ENCODE data around the gene TBX15.

TBX15 gene
- 0 reads per million in 2 donors for total RNA-seq

DNA sequence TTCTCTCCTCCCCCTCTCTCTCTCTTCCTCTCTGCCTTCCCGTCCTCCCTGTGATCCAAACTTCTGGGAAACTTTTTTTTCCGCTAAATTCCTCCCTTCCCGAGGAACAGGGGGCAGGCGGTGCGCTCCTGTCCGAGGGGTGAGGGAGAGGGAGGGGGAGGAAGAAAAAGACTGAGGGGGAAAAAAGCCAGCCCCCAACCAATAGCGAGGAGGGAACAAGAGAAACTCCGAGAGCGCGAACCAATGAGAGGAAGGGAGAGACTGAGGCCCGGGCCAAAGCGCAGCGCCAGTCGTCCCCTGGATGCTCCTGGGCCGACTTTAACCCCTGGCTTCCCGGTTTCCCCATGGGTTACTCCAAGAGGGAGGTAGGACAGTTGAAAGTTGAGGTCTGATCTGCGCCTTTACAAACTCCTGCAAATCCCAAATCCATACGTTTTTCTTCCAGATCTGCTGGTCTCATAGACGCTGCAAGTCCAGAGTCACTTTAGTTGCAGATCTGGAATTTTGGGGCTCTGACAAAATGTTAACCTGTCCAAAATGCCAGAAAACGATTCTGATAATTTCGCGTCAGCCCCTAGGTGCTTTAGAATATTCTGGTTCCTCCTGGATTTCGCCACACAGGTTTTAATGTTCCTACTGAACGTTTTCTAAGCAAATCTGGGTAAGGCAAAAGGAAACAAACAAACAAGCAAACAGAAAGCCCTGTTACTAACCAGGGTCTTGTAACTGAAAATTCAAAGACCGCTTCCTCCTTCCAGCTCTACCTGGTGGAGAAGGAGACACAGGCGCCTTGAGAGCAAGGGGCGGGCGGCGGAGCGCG, at the start of gene TBX15:
Gene TBX15, minus strand, starts transcription at position 158 of the 820 bp plus-strand sequence. CDS start 548 bp downstream, outside the sequence.
- no peak for DNase-seq

DNA sequence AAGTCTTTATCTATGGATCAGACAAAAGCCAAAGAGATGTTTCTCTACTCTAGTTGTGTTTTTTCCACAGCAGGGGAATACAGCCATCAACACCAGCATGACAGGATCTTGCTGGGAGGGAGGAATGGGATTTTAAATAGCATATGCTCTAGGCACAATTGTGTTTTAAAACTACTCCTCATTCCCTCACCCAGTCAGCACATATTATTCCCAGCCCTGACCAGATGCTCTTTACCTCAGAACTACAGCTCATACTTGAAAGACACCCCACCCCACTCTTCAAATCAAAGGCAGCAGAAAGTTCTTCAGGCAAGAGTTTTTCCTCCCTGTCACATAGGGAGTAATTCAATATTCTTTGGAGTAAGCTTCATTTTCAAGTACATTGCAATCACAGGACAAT, 46.2 kb upstream of the TBX15 start:
- no peak for DNase-seq

DNA sequence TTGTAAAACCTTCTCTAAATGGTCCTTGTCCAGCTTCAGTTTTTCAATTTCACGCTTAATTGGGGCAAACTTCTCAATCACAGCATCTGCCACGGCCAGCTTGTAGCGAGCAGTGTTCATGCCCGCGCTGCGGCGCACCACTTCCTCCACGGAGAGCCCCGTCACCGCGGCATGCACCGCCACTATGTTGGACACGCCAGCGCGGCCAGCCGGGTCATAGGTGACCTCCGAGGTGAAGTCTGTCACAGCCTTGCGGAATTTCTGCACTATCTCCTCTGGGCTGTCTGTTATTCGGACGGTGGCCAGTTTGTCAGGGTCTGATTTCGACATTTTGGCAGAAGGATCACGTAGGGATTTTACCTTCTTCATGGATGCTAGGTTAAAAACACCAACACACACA, 44.8 kb upstream of the TBX15 start:
- DNase-seq: no peak

DNA sequence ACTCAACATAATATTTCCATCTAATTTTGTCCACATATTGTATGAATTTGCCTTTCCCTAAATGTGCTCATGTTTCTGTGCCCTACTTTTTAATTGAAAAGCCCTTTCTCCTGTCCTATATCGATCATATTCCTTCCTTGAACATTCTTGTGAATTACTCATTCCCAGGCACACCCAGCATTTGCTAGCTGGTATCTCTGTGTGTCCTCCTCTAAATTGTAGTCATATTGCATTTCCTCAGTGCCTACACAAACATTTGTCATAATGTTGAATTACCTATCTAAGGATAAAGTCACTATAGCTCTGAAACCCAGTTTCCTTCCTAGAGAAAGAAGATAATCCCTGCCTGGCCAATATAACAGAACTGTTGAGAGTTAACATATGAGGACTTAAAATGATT, 39.6 kb upstream of the TBX15 start:
- no peak for DNase-seq

DNA sequence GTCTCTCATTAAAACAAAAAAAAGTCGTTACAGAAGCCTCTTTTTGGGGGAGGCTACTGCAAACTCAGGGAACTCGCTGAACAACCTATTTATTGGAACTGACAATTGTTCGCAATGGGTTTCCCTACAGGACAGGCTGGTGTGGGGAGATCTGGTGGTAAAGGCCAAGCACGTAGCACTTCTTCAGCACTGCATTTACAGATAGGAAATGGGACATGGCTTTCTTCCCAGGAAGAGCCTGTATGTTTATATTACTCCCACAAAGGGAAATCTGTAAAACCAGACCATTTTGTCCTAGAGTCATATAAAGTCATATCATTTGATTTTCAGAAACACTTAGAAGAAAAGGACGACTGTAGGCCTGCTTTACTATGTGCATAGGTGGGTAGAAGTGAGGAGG, 38.8 kb upstream of the TBX15 start:
- no peak for DNase-seq

DNA sequence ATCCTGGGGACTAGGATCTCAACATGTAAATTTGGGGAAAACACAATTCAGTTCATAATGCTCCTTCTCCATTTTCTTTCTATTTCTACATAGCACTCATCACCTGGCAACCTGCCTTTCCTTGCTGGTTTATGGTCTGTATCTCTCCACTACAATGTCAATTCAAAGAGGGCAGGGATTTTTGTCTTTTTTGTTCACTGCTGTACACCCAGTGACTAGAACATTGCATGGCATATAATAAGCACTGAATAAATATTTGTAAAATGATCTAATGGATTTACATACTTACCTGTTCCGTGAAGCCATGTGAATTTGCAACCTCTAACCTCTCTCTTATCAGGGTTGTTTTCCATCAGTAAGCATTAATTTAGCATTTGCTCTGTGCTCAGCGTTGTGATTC, 27.4 kb upstream of the TBX15 start:
- no peak for DNase-seq

DNA sequence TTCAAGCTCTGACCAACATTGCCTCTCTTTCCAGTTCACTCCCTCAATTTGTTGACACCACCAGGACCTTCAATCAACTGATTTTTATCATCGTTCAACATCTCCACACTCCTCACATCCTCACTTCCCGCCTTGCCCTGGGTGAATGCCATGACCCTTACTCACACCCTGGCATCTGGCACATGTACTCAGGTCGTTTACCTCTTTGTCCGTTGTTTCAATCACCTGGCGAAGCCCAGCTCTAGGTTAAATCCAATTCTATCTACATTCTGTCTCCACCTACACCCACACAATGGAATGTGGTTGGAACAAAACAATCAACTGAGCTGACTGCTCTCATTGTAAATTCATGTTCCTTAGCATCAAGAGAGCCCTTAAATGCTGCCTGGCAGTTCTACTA, 24.2 kb upstream of the TBX15 start:
- no peak for DNase-seq

DNA sequence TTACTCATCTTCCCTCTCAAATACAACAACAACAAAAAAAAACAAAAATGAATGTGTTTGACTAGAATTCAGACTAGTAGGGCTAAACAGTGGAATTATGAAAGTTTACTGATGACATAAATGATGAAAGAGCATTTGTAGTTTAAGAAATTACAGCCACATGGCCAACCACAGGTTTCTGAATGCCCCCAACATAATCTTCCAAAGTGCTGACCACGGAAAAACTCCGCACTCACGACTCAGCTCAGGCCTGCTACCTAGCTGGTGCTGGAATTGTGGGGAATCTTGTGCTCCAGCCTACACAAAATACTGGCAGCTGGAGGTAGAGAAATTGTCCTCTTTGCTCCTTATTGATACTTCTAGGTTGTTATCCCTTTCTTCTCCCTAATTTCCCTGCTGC, 23.6 kb upstream of the TBX15 start:
- DNase-seq: no peak

DNA sequence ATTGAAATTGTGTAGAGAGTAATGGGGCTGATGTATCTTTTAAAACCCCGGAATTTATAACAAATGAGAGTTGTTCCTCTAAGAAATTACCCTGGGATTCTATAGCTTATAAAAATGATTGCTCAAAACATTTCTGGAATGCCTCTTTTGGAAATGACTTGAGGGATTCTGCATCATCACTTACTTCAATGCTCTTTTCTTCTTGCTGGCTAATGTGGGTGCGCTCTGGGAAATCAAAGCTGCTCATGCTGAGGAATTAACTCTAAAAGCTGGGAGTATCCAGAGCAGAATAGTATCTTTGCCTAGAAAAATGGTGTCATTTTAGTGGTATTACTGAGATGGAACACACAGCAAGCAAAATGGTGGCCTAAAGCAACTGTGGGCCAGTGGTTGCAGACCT, 23.0 kb upstream of the TBX15 start:
- no peak for DNase-seq

DNA sequence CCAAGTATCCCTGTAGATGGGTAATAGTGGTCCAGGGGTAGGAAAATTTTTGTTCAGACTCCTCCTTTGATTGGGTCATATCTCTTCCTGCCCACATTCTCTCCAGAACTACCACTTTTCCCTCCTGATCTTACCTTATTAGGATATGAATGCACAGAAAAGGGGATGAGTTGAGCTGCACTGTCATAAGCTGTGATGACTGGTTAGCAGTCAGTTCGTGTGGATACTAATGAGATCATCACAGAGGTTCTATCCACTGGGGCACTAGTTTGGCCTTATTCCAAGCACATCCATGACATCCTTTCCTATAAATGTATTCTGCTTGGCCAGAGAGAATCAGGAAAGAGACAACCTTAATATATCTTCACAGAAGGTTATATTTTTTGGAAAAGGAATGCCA, 22.1 kb upstream of the TBX15 start:
- DNase-seq: no peak

DNA sequence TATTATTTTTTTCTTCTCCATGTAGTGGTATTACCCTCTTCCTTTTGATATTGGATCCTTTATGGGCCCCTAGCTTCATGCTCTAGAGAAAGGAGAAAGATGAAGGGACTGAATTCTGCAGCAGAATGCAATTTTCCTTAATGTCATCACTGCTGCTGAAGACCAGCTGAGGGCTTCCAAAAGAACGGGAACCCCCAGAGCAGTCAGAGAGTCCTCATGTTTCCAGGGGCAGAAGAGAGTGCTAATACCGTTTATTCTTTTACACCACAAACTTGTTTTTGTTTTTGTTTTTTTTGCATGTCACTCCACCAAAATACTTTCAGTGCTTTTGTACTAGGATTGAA, 21.1 kb upstream of the TBX15 start:
- no peak for DNase-seq

DNA sequence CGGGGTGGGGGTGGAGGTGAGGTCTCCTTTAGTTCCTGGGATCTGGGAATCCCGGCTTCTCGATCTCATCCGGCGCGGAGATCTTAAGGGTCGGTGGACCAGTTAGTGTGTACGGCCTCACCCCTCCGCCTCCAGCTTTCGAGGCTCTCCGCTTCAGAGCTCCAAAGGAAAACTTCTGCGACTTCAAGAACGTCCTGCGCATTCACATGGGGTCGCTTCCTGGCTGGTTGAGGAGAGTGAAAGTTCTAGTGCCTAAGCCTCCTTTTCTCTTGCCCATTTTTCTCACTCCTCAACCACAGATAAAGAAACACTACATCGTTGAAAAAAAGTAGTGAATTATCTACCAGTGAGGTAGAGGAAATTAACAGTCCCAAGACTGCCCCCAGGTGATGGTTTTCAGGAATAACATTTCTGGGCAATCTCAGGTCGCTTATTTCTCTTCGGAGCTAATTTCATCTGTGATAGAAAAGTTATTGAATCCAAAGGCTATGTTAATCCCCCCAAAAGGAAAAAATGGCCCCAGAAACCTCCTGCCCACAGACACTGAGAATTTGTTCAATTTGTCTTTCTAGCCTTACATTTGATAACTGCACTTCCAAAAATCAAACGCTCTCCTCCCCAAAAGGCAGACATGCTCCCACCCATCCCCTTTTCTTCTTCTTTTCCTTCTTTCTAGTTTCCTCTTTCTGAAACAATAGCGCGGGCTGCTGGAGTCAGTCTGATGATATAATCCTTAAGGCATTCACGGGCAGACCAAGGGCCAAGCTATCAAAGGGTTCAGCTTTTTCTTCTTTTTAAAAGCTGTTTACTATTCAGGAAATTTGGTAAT, 20.6 kb upstream of the TBX15 start:
- DNase-seq: no peak

DNA sequence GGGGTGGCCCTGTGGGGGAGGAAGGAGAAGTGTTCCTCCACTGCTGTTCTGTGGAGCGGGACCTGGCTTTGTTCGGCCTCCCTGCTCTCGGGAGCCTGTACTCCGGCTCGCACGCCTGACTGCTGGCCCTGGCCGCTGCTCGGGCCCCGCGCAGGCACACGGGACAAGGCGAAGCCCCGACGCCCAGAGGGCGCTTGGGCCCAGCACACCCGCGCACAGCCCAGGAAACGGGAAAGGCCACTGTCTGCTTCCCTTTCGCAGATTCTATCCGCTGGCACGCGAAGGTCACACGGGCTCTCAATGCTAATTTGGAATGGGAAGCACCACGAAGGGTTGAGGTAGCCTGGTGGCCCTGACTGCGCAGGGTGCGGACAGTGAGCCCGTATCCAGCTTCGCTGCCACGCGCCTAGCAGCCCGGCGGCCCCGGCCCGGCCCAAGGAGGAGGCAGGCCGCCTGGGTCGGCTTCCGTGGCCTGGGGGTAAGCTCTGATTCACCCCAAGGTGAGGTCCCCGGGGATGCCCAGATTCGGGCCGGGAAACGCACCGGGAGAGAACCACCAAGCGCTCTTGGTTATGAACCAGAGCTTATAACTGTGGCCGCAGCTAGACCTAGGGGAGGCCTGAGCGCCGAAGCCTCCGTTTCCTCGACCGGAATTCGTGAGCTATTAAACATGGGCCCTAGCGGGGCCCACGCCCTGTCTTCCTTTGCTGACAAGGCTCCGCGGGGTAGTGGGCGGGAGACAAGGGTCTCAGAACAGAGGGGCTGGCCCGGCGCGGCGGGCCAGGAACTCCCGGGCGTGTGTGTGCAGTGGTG, 19.7 kb upstream of the TBX15 start:
- no peak for DNase-seq

DNA sequence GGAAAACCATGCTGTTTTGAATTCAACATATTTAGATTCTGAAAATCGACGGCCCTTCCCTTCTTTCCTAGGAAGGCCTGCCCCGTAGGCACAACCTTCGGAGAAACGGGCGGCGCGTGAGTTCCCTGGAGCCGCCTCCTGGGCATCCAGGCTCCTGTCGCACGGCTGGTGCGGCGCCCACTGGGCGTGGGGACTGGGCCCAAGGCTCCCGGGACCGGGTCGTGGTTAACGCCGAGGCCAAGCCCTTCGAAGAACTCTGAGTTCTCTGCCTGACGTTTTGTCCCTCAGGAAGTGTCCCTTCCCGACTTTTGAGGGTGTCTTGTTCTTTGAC, 19.2 kb upstream of the TBX15 start:
- no peak for DNase-seq

DNA sequence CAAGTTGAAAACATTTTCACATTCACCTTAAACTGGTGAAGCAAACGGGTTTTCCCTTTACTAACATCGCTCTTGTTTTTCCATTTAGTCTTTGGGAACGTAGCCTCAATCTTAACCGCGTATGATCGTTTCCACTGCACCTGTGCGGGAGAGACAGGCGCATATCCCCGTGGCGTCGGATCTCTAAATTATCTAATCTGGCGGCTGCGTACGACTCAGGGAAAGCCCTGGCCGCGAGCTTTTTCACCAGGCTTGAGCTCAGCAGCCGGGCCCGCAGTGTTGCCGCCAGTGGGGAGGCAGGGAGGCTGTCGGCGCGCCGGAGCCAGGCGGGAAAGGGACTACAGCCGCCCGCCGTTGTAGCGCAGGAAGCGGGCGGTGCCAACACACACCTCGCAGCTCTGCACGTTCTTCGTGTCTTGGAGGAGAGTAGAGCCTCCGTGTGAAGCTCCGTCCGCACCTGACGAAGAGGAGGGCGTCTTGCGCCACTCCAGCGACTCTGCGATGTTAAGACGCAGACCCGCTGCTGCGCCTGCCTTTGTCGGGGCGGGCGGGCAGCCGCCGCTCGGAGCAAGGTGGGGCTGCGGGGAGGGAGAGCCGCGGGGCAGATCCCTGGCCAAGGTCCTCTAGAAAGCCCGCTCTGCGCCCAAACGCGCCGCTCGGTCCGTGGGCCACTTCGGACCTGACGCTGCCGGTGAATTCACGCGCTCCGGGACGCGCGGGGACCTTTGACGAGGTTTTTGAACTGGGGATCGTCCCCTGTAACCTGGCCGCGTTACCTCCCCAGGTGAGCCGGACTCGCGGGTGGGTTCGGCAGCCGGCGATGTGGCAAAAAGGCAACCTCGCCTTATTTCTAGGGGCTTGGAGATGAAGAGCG, 18.5 kb upstream of the TBX15 start:
- DNase-seq: no peak

DNA sequence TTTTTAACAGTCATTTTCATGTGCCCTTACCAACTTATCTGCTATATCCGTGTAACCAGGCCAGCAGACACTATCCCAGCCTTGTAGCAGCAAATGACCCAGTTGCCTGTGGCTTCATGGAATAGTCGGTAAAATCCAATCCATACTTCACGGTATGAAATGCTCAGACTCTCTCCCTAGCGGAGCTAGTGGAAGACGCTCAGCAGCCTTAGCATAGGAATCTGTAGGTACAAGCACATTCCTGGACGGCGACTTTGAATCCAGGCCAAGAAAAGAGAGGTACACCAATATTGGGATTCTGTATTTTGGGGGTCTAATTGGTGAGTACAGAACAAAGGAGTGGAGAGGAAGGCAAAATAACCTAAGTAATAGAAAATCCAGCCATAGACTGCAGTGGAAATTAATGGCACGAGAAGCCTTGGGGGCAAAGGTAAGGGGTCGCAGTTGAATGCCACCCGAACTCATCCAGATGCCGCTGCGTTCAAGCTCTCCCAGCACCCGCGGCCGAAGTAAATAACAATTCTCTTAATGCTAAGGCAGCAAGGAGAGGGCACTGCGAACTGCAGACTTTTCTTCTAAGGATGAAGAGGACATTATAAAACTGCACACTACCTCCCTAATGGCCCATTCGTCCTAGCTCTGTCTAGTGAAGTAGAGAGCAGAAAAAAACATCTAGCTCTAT, 17.7 kb upstream of the TBX15 start:
- DNase-seq: no peak

DNA sequence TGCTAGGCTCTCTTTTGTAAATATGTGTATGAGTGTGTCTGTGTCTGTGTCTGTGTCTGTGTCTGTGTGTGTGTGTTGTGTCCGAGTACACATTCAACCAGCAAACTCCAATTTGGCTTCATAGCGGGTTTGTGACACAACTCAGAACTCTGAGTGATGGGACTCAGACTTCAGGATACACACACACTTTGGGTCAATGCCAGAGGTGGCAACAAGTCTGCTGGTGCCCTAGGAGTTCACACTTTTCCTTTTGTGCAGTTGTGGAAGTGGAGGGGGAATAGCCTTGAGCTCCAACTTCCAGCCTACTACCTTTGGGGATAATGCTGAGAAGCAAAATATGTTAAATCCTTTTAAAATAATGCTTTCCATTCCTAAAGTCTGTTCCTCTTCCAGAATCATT, 16.6 kb upstream of the TBX15 start:
- no peak for DNase-seq

DNA sequence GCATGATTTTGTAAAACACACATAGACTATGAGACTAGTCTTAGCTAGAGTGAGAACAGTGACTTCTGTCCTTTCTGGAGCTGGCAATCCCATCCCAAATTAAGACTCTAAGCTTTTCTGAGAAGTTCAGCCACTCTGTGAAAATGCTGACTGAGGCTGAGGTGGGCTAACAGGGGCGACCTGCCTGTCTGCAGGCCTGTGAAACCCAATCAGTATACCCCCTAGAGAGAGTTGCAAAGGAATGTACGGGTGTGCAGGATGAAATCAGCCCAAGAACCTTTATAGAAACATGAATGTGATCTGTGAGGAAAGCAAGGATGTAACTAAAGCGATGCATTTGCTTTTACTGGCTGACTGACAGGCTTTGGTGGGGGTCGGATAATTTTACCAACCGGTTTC, 16.0 kb upstream of the TBX15 start:
- no peak for DNase-seq

DNA sequence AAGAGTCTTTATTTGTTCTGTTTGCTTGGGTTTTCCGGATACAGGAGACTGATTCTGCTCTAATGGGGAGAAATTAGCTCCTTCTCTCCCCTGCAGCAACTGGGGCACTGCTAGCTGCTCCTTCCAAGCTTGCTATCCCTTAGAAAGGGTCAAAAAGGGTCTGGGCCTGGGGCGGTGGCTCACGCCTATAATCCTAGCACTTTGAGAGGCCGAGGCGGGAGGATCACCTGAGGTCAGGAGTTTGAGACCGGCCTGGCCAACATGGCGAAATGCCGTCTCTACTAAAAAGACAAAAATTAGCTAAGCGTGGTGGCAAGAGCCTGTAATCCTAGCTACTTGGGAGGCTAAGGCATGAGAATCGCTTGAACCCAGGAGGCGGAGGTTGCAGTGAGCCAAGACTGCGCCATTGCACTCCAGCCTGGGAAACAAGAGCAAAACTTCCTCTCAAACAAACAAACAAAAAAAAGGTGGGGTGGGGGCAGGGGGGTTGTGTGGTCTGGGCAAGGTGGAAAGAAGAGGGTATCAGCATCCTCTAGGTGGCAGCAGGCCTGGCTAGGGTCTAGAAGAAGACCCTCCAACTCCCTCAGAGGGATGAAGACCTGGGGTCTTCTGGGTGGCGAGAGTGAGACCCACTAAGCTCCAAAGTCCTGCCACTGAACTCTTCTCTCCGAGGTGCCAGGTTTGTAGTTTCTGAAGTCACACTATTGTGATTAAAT, 15.4 kb upstream of the TBX15 start:
- no peak for DNase-seq

DNA sequence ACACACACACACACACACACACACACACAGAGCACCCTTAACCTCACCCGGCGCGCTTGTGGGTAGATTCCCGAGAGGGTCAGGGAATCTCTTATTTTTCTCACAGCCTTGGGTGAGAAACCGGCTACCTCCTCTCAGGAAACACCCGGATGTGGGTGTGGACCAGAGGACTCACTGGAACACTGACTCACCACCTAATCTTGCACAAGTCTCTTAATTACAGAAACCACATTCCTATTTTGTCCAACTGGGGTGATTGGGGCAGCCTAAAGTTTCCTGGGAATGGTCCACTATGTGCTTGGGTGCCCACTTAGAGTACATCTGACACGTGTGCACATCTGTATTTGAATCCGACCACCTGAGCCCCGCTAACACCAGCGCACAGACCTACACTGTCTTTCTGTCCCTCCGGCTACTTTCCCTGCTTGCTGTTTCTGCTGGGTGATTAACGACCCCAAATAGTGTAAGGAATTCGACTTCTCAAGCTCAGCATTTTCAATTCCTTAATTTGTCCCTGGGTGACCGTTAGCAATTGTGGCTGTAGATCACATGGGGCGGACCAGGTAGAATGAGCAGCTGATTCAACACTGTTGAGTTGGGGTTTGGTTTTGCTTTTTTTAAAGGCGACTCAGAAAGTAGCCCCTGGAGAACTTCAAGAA, 14.0 kb upstream of the TBX15 start:
- no peak for DNase-seq
